ENCODE data around the gene KLHDC7B. TPM values are rescaled to one million over a fixed set of nuclear protein-coding genes. Genes with fewer than 3 reads are reported as not detected.
"Not testable (repeated sequence)": the region's sequence is repeated elsewhere in the genome, so short reads cannot be mapped to it uniquely, and the experiment has no call there.

Gene KLHDC7B
- total RNA-seq, 1 donor from 2014 or later = not detected

GRCh38 chr22:50541667-50542026 is 4.1 kb upstream of the KLHDC7B start:
- ATAC-seq (ENCODE audit: poor library complexity) = peak; percentile 7
- DNase-seq = peak; percentile 70
- intact Hi-C loops (cut with DNase I) = not testable (repeated sequence)

GRCh38 chr22:50542416-50542927 is 3.2 kb upstream of the KLHDC7B start:
- intact Hi-C loops (cut with DNase I) = no loop called here
- ATAC-seq (ENCODE audit: poor library complexity) = no peak

GRCh38 chr22:50544078-50544745 is 1.5 kb upstream of the KLHDC7B start:
- ATAC-seq (ENCODE audit: poor library complexity) = peak; percentile 74
- intact Hi-C loops (cut with DNase I) = no loop called here

More at GRCh38 chr22:50542416-50542927, 3.2 kb upstream of the KLHDC7B start:
- DNase-seq = no peak

GRCh38 chr22:50544746-50545253 is 899 bp upstream of the KLHDC7B start:
- intact Hi-C loops (cut with DNase I) = no loop called here
- no peak for DNase-seq
- ATAC-seq (ENCODE audit: poor library complexity) = no peak

More at GRCh38 chr22:50544078-50544745, 1.5 kb upstream of the KLHDC7B start:
- peak; percentile 90 for DNase-seq

GRCh38 chr22:50546326-50547262 is 895 bp downstream of the KLHDC7B start:
- DNase-seq = no peak
- ATAC-seq (ENCODE audit: poor library complexity) = no peak
- intact Hi-C loops (cut with DNase I) = no loop called here

- intact Hi-C loops (cut with DNase I) = no loop called here
- ATAC-seq (ENCODE audit: poor library complexity) = no peak
- no peak for DNase-seq
Measured at GRCh38 chr22:50547263-50547985, 1.7 kb downstream of the KLHDC7B start.

GRCh38 chr22:50548040-50548920 is 2.6 kb downstream of the KLHDC7B start:
- intact Hi-C loops (cut with DNase I) = no loop called here
- peak; percentile 49 for DNase-seq

GRCh38 chr22:50548921-50549790 is 3.5 kb downstream of the KLHDC7B start:
- no peak for ATAC-seq (ENCODE audit: poor library complexity)

More at GRCh38 chr22:50548040-50548920, 2.6 kb downstream of the KLHDC7B start:
- no peak for ATAC-seq (ENCODE audit: poor library complexity)

GRCh38 chr22:50550395-50550794 is 4.7 kb downstream of the KLHDC7B start:
- ATAC-seq (ENCODE audit: poor library complexity) (no peak), DNase-seq (no peak)
- intact Hi-C loops (cut with DNase I) = no loop called here

More at GRCh38 chr22:50548921-50549790, 3.5 kb downstream of the KLHDC7B start:
- intact Hi-C loops (cut with DNase I) = no loop called here
- no peak for DNase-seq

- ATAC-seq (ENCODE audit: poor library complexity) (no peak), DNase-seq (no peak)
- intact Hi-C loops (cut with DNase I) = no loop called here
Measured at GRCh38 chr22:50551160-50551752, 5.6 kb downstream of the KLHDC7B start.

- DNase-seq (no peak), ATAC-seq (ENCODE audit: poor library complexity) (no peak)
Measured at GRCh38 chr22:50553310-50553709, 7.6 kb downstream of the KLHDC7B start.

GRCh38 chr22:50556703-50557102 is 11.0 kb downstream of the KLHDC7B start:
- DNase-seq (no peak), ATAC-seq (ENCODE audit: poor library complexity) (no peak)
- intact Hi-C loops (cut with DNase I) = no loop called here

More at GRCh38 chr22:50553310-50553709, 7.6 kb downstream of the KLHDC7B start:
- intact Hi-C loops (cut with DNase I) = loop anchor here (2.0 kb wide), 1 partner anchor 61 kb away; no protein-coding TSS in a partner anchor

GRCh38 chr22:50560034-50560433 is 14.3 kb downstream of the KLHDC7B start:
- ATAC-seq (ENCODE audit: poor library complexity) = no peak
- no peak for DNase-seq
- intact Hi-C loops (cut with DNase I) = no loop called here

GRCh38 chr22:50561401-50562358 is 16.0 kb downstream of the KLHDC7B start:
- intact Hi-C loops (cut with DNase I) = no loop called here
- ATAC-seq (ENCODE audit: poor library complexity) = no peak
- DNase-seq = peak; percentile 18
